SU-DHL-6 (cell line): ENCODE data around the gene TMEM74B.

Experiments
- CTCF ChIP-seq: fragments of 200-600 bp; sonication (generic); IDR thresholded peaks from one replicate; pipeline ENCODE4 v1.5.1; 2017; ENCODE audit warnings: antibody characterized with exemption, mild to moderate bottlenecking, low read length, moderate library complexity; ENCODE audit not compliant: insufficient read depth, poor library complexity, severe bottlenecking
- EZH2phosphoT487 ChIP-seq: fragments of 200-600 bp; sonication (generic), shearing (Covaris generic); conservative IDR thresholded peaks from 2 replicates; pipeline ENCODE4 v1.6.1; 2018; ENCODE audit warnings: mild to moderate bottlenecking, antibody characterized with exemption, low read length, moderate library complexity, mixed read lengths

DNA sequence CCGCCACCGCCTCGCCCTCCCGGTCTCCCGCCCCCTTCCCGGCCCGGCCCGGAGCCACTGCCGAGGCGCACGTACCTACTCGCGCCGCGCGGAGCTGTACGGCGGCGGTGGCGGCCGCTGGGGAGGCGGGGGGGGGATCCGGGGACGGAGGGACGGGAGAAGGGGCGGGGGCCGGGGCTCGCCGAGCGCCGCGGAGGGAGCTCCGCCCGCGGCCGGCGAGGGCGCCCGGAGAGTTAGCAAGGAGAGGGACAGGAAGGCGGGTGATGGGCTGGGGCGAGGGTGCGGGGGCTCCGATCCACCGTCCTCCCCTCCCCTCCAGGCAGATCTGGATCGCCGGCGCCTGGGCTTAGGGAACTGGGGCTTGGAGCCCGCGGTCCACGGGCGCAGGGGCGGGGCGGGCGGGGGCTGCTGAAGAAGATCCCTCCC lies 548 bp upstream of the TMEM74B start:
- TF ChIP-seq CTCF = no peak
- no peak for TF ChIP-seq EZH2phosphoT487
